Suprapubic skin (tissue), 3 donors: ENCODE results near the gene OSGIN1.

Experiments used
- CTCF ChIP-seq, 2 donors: fragments of 200-600 bp in 1 of 2; fragments of 450-650 bp in 1 of 2; sonication (generic) in 1 of 2; IDR thresholded peaks; one replicate each; pipeline ENCODE4 v1.5.1; 2016 to 2019; ENCODE audit warnings: antibody characterized with exemption in 2 of 2, mild to moderate bottlenecking in 1 of 2, moderate library complexity in 1 of 2
- EP300 ChIP-seq: sonication (generic); formaldehyde crosslinking; IDR thresholded peaks from one replicate; pipeline ENCODE4 v1.6.1; 2017; ENCODE audit warnings: antibody characterized with exemption
- POLR2A ChIP-seq, 2 donors: fragments of 450-650 bp; IDR thresholded peaks; one replicate each; pipeline ENCODE4 v1.6.1; 2017; ENCODE audit warnings: antibody characterized with exemption in 2 of 2, mild to moderate bottlenecking in 2 of 2, moderate library complexity in 2 of 2

GRCh38 chr16:83903751-83904150, 49.3 kb upstream of the OSGIN1 start:
- TF ChIP-seq POLR2A (IDR thresholded peaks at IDR 0.05), result no peak
- TF ChIP-seq CTCF (IDR thresholded peaks at IDR 0.05), result no peak
- no peak for TF ChIP-seq EP300
